HEK293T (cell line): ENCODE results near the gene GPC1.

Source experiments
- CTCF ChIA-PET: fragments of 350-600 bp; formaldehyde crosslinking; extraction: SDS; loops from one replicate; lab custom pipeline; 2021; ENCODE audit warnings: antibody characterized with exemption, inconsistent platforms; lab: Yijun Ruan, JAX
- POLR2A ChIA-PET: fragments of 350-600 bp; formaldehyde crosslinking; extraction: SDS; loops from one replicate; lab custom pipeline; 2020; ENCODE audit warnings: antibody characterized with exemption, inconsistent platforms; lab: Yijun Ruan, JAX
- DNase-seq: peaks from one replicate; pipeline ENCODE4 v3.0.0; 2012; ENCODE audit warnings: mixed read lengths; ENCODE audit errors: extremely low spot score
- ARNT ChIP-seq: fragments of 450-650 bp; IDR thresholded peaks from 2 replicates; pipeline ENCODE4 v1.6.1; 2017; ENCODE audit warnings: mild to moderate bottlenecking
- BHLHE40 ChIP-seq: fragments of 450-650 bp; IDR thresholded peaks from 2 replicates; pipeline ENCODE4 v1.6.1; 2016; ENCODE audit warnings: mild to moderate bottlenecking, moderate library complexity, borderline replicate concordance
- CTBP1 ChIP-seq: fragments of 450-650 bp; IDR thresholded peaks from 2 replicates; pipeline ENCODE4 v1.6.1; 2016; ENCODE audit warnings: borderline replicate concordance
- ELF4 ChIP-seq: fragments of 450-650 bp; IDR thresholded peaks from 2 replicates; pipeline ENCODE4 v1.6.1; 2017; ENCODE audit warnings: antibody characterized with exemption
- FOXA1 ChIP-seq: fragments of 450-650 bp; IDR thresholded peaks from 2 replicates; pipeline ENCODE4 v1.6.1; 2016; ENCODE audit warnings: mild to moderate bottlenecking
- FOXK2 ChIP-seq: fragments of 450-650 bp; IDR thresholded peaks from 2 replicates; pipeline ENCODE4 v1.6.1; 2016; ENCODE audit warnings: mild to moderate bottlenecking
- FOXM1 ChIP-seq: fragments of 450-650 bp; IDR thresholded peaks from 2 replicates; pipeline ENCODE4 v1.6.1; 2017; ENCODE audit warnings: mild to moderate bottlenecking, borderline replicate concordance
- HDGF ChIP-seq: fragments of 450-650 bp; IDR thresholded peaks from 2 replicates; pipeline ENCODE4 v1.6.1; 2017; ENCODE audit warnings: antibody characterized with exemption, borderline replicate concordance
- L3MBTL2 ChIP-seq: fragments of 450-650 bp; conservative IDR thresholded peaks from 2 replicates; pipeline ENCODE4 v1.6.1; 2016; ENCODE audit warnings: mild to moderate bottlenecking
- LEF1 ChIP-seq: fragments of 450-650 bp; IDR thresholded peaks from 2 replicates; pipeline ENCODE4 v1.6.1; 2017; ENCODE audit warnings: mild to moderate bottlenecking, borderline replicate concordance
- NFRKB ChIP-seq: fragments of 450-650 bp; IDR thresholded peaks from 2 replicates; pipeline ENCODE4 v1.6.1; 2016; ENCODE audit warnings: mild to moderate bottlenecking, moderate library complexity
- PKNOX1 ChIP-seq: fragments of 450-650 bp; IDR thresholded peaks from 2 replicates; pipeline ENCODE4 v1.6.1; 2016
- SP1 ChIP-seq: fragments of 450-650 bp; IDR thresholded peaks from 2 replicates; pipeline ENCODE4 v1.6.1; 2017
- SUZ12 ChIP-seq: fragments of 450-650 bp; IDR thresholded peaks from 2 replicates; pipeline ENCODE4 v1.6.1; 2016; ENCODE audit warnings: mild to moderate bottlenecking
- TARDBP ChIP-seq: fragments of 450-650 bp; IDR thresholded peaks from 2 replicates; pipeline ENCODE4 v1.6.1; 2016
- ZNF384 ChIP-seq: fragments of 450-650 bp; IDR thresholded peaks from 2 replicates; pipeline ENCODE4 v1.6.1; 2016

GPC1 gene

GRCh38 chr2:240437861-240438809 lies 2.7 kb downstream of the GPC1 start:
- CTCF ChIA-PET = interaction anchor here (1.2 kb wide), 1 partner anchor 206 kb away, joined by 3 read pairs; no protein-coding TSS in a partner anchor
- DNase-seq = peak; percentile 76
- no peak for TF ChIP-seq SUZ12
- TF ChIP-seq TARDBP = no peak
- TF ChIP-seq L3MBTL2 = no peak
- TF ChIP-seq HDGF = no peak
- TF ChIP-seq PKNOX1 = no peak
- no peak for TF ChIP-seq ARNT
- TF ChIP-seq FOXK2 = no peak
- TF ChIP-seq LEF1 = no peak
- no peak for TF ChIP-seq BHLHE40
- POLR2A ChIA-PET = no interaction called here

- POLR2A ChIA-PET = no interaction called here
- DNase-seq = no peak
- CTCF ChIA-PET = interaction anchor here (1.2 kb wide), 1 partner anchor 207 kb away, joined by 3 read pairs; no protein-coding TSS in a partner anchor
- TF ChIP-seq LEF1 (no peak), ELF4 (no peak), TARDBP (no peak), SUZ12 (no peak), ZNF384 (no peak), HDGF (no peak), SP1 (no peak), CTBP1 (no peak), L3MBTL2 (no peak), FOXK2 (no peak), FOXM1 (no peak)
Measured at GRCh38 chr2:240438810-240439697, 3.6 kb downstream of the GPC1 start.

GRCh38 chr2:240439698-240440151 lies 4.3 kb downstream of the GPC1 start:
- ChIA-PET CTCF (no interaction called here), POLR2A (no interaction called here)
- TF ChIP-seq ZNF384 (no peak), NFRKB (no peak), FOXM1 (no peak), L3MBTL2 (no peak), LEF1 (no peak), CTBP1 (no peak), PKNOX1 (no peak), SP1 (no peak), BHLHE40 (no peak), FOXK2 (no peak)
- DNase-seq = no peak

GRCh38 chr2:240440251-240440650 lies 4.8 kb downstream of the GPC1 start:
- CTCF ChIA-PET = no interaction called here
- POLR2A ChIA-PET = no interaction called here
- no peak for DNase-seq
- TF ChIP-seq LEF1 (no peak), FOXM1 (no peak), FOXK2 (no peak), PKNOX1 (no peak), SUZ12 (no peak), ZNF384 (no peak), SP1 (no peak)

GRCh38 chr2:240440704-240441320 lies 5.3 kb downstream of the GPC1 start:
- POLR2A ChIA-PET = no interaction called here
- TF ChIP-seq FOXA1 = no peak
- TF ChIP-seq LEF1 = no peak
- CTCF ChIA-PET = no interaction called here
- DNase-seq = no peak
